C4-2B (cell line): ENCODE measurements around the gene AURKAIP1.

Experiments
- H3K27ac ChIP-seq: fragments of 450-650 bp; 2 replicates; pipeline ENCODE4 v1.5.1; 2017
- CTCF ChIP-seq: fragments of 450-650 bp; conservative IDR thresholded peaks from 2 replicates; pipeline ENCODE4 v1.5.1; 2017; ENCODE audit warnings: mild to moderate bottlenecking
- ZFX ChIP-seq: fragments of 450-650 bp; IDR thresholded peaks from 2 replicates; pipeline ENCODE4 v1.6.1; 2017

AURKAIP1 gene

GRCh38 chr1:1367315-1367714, 7.7 kb downstream of the AURKAIP1 start:
- TF ChIP-seq ZFX (no peak), CTCF (no peak)
- no peak overlapping the region for H3K27ac ChIP-seq

GRCh38 chr1:1366699-1367066, 8.3 kb downstream of the AURKAIP1 start:
- TF ChIP-seq CTCF (no peak), ZFX (no peak)
- H3K27ac ChIP-seq: no peak overlapping the region

GRCh38 chr1:1365875-1366698, 8.9 kb downstream of the AURKAIP1 start:
- TF ChIP-seq CTCF (no peak), ZFX (no peak)
- H3K27ac ChIP-seq: no peak overlapping the region

GRCh38 chr1:1364266-1364665, 10.7 kb downstream of the AURKAIP1 start:
- no peak for TF ChIP-seq CTCF
- H3K27ac ChIP-seq: no peak overlapping the region

GRCh38 chr1:1361982-1362423, 13.0 kb downstream of the AURKAIP1 start:
- H3K27ac ChIP-seq: no peak overlapping the region
- no peak for TF ChIP-seq ZFX
- no peak for TF ChIP-seq CTCF

GRCh38 chr1:1361233-1361981, 13.6 kb downstream of the AURKAIP1 start:
- no peak overlapping the region for H3K27ac ChIP-seq
- TF ChIP-seq ZFX: no peak

- TF ChIP-seq ZFX (no peak), CTCF (no peak)
- no peak overlapping the region for H3K27ac ChIP-seq
These were observed 14.4 kb downstream of the AURKAIP1 start for GRCh38 chr1:1360506-1361169.
